ENCODE results near the gene NEMP1. TPM values are rescaled to one million over a fixed set of nuclear protein-coding genes. Genes with fewer than 3 reads are reported as not detected.

The NEMP1 gene
- total RNA-seq, 6 experiments from 2014 or later = 13.0 to 22.1 (median 20.7) TPM

DNA sequence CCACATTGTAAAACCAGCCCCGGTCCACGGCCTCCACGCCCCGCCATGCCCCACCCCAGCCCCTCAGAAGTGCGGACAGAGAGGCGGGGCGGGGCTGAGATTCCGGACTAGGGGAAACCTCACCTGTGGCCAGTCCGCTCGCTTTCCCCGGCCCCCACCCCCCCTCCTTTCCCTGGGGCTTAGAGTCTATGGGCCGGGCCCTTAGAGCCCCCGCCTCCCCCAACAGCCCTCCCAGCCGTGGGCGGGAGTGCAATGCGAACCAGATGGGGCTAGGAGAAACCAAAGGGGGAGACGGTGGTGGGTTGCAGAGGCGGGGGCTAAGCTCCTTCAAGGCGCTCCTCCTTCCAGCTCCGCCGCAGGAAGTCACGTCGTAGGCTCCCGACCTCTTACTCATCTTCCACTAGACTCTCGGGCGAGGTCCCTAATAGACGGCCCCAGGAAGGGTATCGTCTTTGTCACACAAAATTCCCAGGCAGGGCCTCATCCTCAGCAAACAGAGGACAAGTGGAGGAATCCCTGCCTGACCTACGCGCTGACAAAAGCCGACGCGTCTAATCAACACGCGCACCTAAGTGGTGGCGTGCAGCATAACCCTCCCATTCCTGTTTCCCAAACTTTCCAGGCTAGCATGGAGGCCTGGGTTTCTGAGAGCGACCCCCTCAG is 9.2 kb upstream of the NEMP1 start:
- Mint-ChIP-seq H3K9me3 (no peaks in the 10 kb centered on the region), H3K27ac (peak overlapping the region; percentile 98), H3K36me3 (ENCODE audit: low read depth) (peaks cover 17% of the 10 kb centered on the region), H3K4me1 (ENCODE audit: low read depth) (peaks cover 54% of the 10 kb centered on the region), H3K4me3 (peak overlapping the region; percentile 88), H3K27me3 (ENCODE audit: insufficient read depth) (peaks cover 14% of the 10 kb centered on the region)
- peak; percentile 87 for DNase-seq
- TF ChIP-seq, protein P1, sequence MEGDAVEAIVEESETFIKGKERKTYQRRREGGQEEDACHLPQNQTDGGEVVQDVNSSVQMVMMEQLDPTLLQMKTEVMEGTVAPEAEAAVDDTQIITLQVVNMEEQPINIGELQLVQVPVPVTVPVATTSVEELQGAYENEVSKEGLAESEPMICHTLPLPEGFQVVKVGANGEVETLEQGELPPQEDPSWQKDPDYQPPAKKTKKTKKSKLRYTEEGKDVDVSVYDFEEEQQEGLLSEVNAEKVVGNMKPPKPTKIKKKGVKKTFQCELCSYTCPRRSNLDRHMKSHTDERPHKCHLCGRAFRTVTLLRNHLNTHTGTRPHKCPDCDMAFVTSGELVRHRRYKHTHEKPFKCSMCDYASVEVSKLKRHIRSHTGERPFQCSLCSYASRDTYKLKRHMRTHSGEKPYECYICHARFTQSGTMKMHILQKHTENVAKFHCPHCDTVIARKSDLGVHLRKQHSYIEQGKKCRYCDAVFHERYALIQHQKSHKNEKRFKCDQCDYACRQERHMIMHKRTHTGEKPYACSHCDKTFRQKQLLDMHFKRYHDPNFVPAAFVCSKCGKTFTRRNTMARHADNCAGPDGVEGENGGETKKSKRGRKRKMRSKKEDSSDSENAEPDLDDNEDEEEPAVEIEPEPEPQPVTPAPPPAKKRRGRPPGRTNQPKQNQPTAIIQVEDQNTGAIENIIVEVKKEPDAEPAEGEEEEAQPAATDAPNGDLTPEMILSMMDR (IDR thresholded peaks at IDR 0.05) = no peak

DNA sequence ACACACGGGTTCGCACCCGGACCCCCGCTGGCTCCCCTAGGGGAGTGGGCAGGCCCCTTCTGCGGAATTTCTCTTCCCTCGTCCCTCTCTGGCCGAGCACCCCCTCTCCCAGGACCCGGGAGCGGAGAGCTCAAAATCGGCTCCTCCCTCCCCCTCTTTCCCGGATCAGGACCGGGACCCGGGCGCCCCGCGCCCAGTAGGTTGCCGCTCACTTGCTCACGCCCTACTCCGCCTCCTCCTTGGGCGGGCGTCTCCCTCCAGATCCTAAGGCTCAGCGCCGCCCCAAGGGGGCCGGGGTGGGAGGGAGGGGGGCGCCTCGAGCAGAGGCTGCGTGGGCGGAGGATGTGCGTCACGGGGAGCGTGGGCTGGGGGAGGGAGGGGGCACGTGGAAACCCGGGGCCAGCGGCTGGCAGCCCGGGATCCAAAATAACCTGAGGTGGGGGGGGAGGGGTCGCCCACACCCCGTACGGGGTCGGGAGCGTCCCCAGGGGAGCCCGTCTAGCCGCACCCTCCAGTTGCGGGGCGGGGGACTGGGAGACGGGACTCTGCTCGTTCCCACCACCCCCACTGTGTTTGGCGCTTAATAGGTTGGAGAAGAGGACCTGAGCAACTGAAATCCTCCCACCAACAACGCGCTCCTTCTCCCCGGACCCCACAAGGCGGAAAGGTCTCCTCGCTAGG is 8.6 kb upstream of the NEMP1 start:
- Mint-ChIP-seq H3K27me3 (ENCODE audit: insufficient read depth) (peaks cover 11% of the 10 kb centered on the region), H3K9me3 (no peaks in the 10 kb centered on the region), H3K36me3 (ENCODE audit: low read depth) (peaks cover 17% of the 10 kb centered on the region), H3K27ac (peak overlapping the region; percentile 98), H3K4me3 (peak overlapping the region; percentile 88), H3K4me1 (ENCODE audit: low read depth) (peaks cover 47% of the 10 kb centered on the region)
- TF ChIP-seq, protein P1 (IDR thresholded peaks at IDR 0.05) = no peak
- DNase-seq = peak; percentile 72

DNA sequence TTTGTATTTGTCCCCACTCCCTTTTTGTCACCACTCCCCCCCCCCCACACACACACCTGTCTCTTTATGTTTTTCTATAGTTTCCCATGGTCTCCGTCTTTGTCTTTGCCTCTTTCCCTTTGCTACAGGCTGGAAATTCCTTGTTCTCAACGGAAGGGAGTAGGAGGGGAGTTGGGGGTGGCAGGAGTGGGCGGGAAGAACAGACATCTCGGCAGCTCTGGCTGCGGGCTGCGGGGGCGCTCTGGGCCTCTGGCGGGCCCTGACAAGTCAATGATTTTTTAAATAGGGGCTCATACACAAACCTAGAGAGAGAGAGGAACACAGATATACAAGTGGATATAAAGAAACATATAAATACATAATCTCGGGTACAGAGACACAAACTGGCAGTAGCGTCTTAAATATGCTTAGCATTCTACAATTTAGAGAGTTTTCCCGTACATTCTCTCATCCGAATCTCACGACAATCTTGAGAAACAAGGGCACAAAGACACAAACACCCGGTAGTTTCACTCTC is 8.0 kb upstream of the NEMP1 start:
- H3K27ac Mint-ChIP-seq = peak overlapping the region; percentile 98
- TF ChIP-seq, protein P1 (IDR thresholded peaks at IDR 0.05) = peak; percentile 58
- H3K4me1 Mint-ChIP-seq (ENCODE audit: low read depth) = peaks cover 41% of the 10 kb centered on the region
- DNase-seq = peak; percentile 66
- H3K27me3 Mint-ChIP-seq (ENCODE audit: insufficient read depth) = peaks cover 11% of the 10 kb centered on the region
- peaks cover 17% of the 10 kb centered on the region for H3K36me3 Mint-ChIP-seq (ENCODE audit: low read depth)
- no peaks in the 10 kb centered on the region for H3K9me3 Mint-ChIP-seq
- peak overlapping the region; percentile 88 for H3K4me3 Mint-ChIP-seq

DNA sequence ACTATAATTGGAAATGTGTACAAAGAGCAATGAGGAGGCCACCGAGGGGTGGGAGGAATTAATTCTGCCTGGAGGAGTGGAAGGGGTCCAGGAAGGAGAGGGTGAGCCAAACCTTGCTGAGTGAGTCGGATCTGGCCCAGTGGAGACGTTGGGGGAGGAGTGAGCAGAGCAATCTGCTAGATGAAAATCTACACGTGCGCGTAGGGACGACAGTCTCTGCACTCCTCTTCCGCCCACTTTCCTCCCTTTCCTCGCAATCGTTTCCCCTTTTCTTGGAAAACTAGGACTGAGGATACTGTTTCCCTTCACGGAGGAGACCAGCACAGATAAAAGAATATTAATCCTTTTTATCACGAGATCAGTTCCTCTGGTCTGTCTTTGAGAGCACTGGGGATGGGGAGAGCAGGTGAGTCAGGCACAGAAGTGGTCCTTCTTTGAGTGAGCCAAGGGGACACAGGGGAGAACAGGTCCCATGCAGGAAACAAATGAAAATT is 7.5 kb upstream of the NEMP1 start:
- DNase-seq = peak; percentile 43
- peaks cover 9% of the 10 kb centered on the region for H3K27me3 Mint-ChIP-seq (ENCODE audit: insufficient read depth)
- peaks cover 14% of the 10 kb centered on the region for H3K36me3 Mint-ChIP-seq (ENCODE audit: low read depth)
- TF ChIP-seq, protein P1 (IDR thresholded peaks at IDR 0.05) = no peak
- peak overlapping the region; percentile 88 for H3K4me3 Mint-ChIP-seq
- H3K9me3 Mint-ChIP-seq = no peaks in the 10 kb centered on the region
- peaks cover 36% of the 10 kb centered on the region for H3K4me1 Mint-ChIP-seq (ENCODE audit: low read depth)
- H3K27ac Mint-ChIP-seq = peak overlapping the region; percentile 98

DNA sequence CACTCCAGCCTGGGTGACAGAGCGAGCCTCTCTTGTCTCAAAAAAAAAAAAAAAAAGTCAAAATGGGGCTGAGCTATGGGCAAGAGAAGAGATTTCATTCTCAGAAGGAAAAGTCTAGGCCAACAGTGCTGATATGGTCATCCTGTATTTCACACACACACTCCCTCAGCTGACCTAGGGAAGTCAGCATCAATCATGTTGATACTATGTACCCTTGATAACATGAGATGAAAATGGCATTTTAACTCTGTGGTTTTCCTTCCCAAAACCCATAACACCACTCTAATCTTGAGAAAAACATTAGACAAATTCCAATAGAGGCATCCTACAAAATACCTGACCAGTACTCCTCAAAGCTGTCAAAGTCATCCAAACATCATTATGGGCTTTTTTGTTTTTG is 2.3 kb upstream of the NEMP1 start:
- Mint-ChIP-seq H3K4me1 (ENCODE audit: low read depth) (peaks cover 26% of the 10 kb centered on the region), H3K4me3 (no peak overlapping the region), H3K27me3 (ENCODE audit: insufficient read depth) (no peaks in the 10 kb centered on the region; the same call in 1 of the 2 replicates), H3K36me3 (ENCODE audit: low read depth) (no peaks in the 10 kb centered on the region), H3K27ac (no peak overlapping the region), H3K9me3 (no peaks in the 10 kb centered on the region)
- no peak for DNase-seq
- TF ChIP-seq, protein P1 (IDR thresholded peaks at IDR 0.05) = no peak

Measured in HFFc6 (cell line).